ENCODE results near the gene SFMBT1. TPM values are rescaled to one million over a fixed set of nuclear protein-coding genes. Genes with fewer than 3 reads are reported as not detected.
A peak's percentile ranks its signal among the peaks of the same experiment; 100 is the strongest.

The SFMBT1 gene
- total and polyA plus RNA-seq, 9 of the 15 experiments (the other 6 are each of a cell fraction or from before 2014, with no cell fraction given), result 0.76 to 6.6 (median 3.6) TPM

GRCh38 chr3:53065841-53066480, 20.1 kb upstream of the SFMBT1 start:
- no peak overlapping the region for H3K27ac ChIP-seq (ENCODE audit: extremely low read depth, low read depth, low read length)
- no peaks in the 10 kb centered on the region for H3K36me3 ChIP-seq (ENCODE audit: control insufficient read depth, insufficient read depth, low read length)
- H4K20me1 ChIP-seq (replicated peaks; ENCODE audit: control insufficient read depth, insufficient read depth, low read length), result no peaks in the 10 kb centered on the region
- H3K79me2 ChIP-seq (ENCODE audit: control insufficient read depth, insufficient read depth, low read length), result no peaks in the 10 kb centered on the region
- ChIA-PET CTCF (ENCODE audit: low intra/inter-chr PET ratio) (no interaction called here), POLR2A (interaction anchor here (1.0 kb wide), 1 partner anchor 197 kb away, joined by 3 read pairs; no protein-coding TSS in a partner anchor)
- in situ Hi-C loops (cut with MboI), result no loop called here
- intact Hi-C loops (cut with micrococcal nuclease), result no loop called here
- no peaks in the 10 kb centered on the region for H3K9me1 ChIP-seq (ENCODE audit: control insufficient read depth, insufficient read depth, low read length)
- WGBS (ENCODE audit: insufficient coverage, low coverage, missing lambda C conversion rate), result 51% methylated on average over 5 of the region's 7 CpGs
- no TSS peak for BruUV-seq (replicated peaks)
- H3K4me3 ChIP-seq, result no peak overlapping the region
- DNase-seq (ENCODE audit: extremely low read depth in 1 of 4, low spot score in 3 of 4) (no peak), ATAC-seq (no peak), FAIRE-seq (no peak)
- H3K4me1 ChIP-seq (replicated peaks in 1 of 2; ENCODE audit: control insufficient read depth in 2 of 2, insufficient read depth in 2 of 2, low read length in 2 of 2), result peaks cover 0 to 7% of the 10 kb centered on the region in 2 experiments; a peak in 2 of 5 replicates
- no peak overlapping the region for H3K9ac ChIP-seq (ENCODE audit: insufficient read depth in 1 of 2, low read depth in 2 of 2, low read length in 2 of 2)
- TF ChIP-seq TFE3 (CRISPR knock-in tag; IDR thresholded peaks at IDR 0.05) (peak; percentile 4; the same call in 1 of the 2 replicates), ZNF316 (IDR thresholded peaks at IDR 0.05) (no peak), ZNF263 (CRISPR knock-in tag; IDR thresholded peaks at IDR 0.05; ENCODE audit: borderline replicate concordance) (no peak), ZNF239 (CRISPR knock-in tag; IDR thresholded peaks at IDR 0.05) (peak; percentile 95), RBM25 (IDR thresholded peaks at IDR 0.05; ENCODE audit: low read depth, low read length, severe bottlenecking) (peak; percentile 11)
- H3K9me3 ChIP-seq (replicated peaks; ENCODE audit: control insufficient read depth, insufficient read depth, low read depth, low read length), result no peaks in the 10 kb centered on the region
- H3K27me3 ChIP-seq (ENCODE audit: control insufficient read depth in 2 of 2, insufficient read depth in 2 of 2, low read length in 2 of 2), result no peaks in the 10 kb centered on the region
- no peak overlapping the region for H3K4me2 ChIP-seq (ENCODE audit: insufficient read depth, low read length)
- H2AFZ ChIP-seq (ENCODE audit: low read depth, low read length), result no peak overlapping the region

Measured in K562 (cell line).